NCI-H1048 (cell line): ENCODE data around the gene TPCN1.

ENCODE experiments used
- DNase-seq: peaks from one replicate; lab custom pipeline; 2025; lab: John Stamatoyannopoulos, UW

The TPCN1 gene

DNA sequence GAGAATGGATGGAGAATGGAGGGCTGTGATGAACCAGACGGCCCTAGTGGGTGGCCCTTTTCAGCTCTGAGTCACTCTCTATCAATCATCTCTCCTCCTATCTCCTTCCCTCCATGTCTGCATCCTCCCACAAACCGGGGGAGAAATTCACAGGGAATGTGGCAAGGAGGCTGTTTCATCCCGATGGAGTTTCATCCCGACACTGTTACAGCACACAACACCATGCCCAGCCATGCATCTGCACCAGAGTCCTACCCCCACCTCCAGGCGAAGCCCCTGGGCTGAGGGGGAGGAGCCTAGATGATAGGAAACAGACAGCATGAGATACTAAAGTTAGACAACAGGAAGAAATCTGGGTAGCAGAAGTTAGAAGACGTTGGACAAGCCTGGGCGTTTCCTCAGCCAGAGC lies 92.9 kb downstream of the TPCN1 start:
- no peak for DNase-seq

- DNase-seq, result no peak
These were observed 94.1 kb downstream of the TPCN1 start for GRCh38 chr12:113315358-113315757.

- DNase-seq, result no peak
These were observed 94.9 kb downstream of the TPCN1 start for GRCh38 chr12:113316155-113316554.

- DNase-seq, result no peak
These were observed 95.9 kb downstream of the TPCN1 start for GRCh38 chr12:113317122-113317521.

DNA sequence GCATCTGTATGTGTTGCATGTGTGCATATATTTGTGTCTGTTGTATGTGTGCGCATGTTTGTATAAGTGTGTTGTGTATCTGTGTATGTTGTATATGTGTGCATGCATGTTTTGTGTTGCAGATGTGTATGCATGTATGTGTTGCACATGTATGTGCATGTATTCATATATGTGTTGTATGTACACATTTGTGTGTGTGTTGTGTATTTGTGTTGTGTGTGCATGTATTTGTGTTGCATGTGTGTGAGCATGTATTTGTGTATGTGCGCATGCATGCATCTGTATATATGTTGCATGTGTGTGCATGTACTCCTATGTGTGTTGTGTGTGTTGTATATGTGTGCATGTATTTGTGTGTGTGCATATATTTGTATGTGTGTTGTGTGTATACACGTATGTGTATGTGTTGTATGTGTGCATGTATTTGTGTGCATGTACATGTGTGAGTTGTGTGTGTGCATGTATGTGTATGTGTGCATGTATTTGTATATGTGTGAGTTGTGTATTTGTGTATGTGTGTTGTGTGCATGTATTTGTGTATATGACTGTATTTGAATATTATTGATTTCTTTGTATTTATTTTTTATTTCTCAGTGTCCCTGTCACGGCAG lies 96.9 kb downstream of the TPCN1 start:
- DNase-seq, result no peak

- no peak for DNase-seq
These were observed 97.8 kb downstream of the TPCN1 start for GRCh38 chr12:113318900-113319628.

DNA sequence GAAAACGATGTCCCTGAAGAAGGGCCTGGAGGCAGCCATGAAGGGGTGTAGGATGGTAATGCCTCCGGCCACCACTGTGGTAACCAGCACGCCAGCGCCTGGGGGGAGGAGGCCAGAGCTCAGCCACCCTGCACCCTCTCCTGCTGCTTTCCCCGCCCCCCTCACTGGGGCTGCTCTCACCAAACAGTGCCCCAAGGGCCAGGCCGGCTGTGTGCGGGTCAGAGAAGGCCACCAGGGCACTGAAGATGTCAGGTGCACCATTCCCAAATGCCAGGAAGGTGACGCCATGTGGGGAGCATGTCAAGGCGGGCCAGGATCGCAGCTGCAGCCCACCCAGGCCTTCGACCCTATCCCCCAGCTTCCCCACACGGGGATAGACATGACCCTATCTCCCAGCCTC lies 99.1 kb downstream of the TPCN1 start:
- no peak for DNase-seq

DNA sequence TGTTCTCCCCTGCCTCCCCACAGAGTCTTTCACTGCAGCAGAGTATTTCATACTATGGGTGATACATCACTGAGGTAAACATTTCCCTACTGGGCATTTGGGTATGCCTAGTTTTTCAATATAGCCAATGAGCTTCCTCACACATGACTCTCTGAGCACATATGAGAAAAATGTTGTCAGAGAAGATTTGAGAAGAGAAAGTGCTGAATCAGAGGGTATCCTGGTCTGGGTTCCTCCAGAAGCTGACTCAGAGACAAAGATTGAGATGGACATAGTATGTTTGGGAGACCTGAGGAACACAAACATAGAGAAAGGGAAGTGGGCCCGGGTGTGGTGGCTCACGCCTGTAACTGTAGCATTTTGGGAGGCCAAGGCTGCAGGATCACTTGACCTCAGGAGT lies 101.1 kb downstream of the TPCN1 start:
- DNase-seq, result no peak

GRCh38 chr12:113325916-113326315 lies 104.7 kb downstream of the TPCN1 start:
- DNase-seq, result no peak

DNA sequence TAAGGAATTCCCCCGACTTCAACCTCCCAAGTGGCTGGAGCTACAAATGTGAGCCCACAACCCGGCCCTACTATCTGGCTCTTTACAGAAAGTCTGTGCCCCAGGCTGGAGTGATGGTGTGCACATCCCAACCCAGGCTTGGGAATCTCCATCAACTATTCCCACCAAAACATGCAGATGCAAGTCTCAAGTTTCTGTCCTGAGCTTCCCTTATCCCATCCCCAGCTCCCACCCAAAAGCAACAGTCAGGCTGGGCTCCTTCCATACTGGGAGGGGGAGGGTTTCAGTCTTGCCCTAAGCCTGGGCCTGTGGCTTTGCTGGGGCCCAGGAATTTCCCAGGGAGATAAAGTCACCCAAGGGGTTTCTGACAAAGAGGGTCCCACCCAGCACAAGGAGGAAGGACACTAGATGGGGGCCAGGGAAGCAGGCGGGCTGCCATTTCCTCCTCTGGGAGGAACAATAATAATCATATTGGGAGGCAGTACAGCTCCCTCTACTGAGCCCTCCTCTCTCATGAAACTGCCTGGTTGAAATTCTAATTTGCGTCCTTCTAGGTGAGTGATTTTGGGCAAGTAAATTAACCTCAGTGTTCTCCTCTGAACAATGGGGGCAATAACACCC lies 105.6 kb downstream of the TPCN1 start:
- no peak for DNase-seq

GRCh38 chr12:113328368-113328889 lies 107.2 kb downstream of the TPCN1 start:
- DNase-seq, result no peak

DNA sequence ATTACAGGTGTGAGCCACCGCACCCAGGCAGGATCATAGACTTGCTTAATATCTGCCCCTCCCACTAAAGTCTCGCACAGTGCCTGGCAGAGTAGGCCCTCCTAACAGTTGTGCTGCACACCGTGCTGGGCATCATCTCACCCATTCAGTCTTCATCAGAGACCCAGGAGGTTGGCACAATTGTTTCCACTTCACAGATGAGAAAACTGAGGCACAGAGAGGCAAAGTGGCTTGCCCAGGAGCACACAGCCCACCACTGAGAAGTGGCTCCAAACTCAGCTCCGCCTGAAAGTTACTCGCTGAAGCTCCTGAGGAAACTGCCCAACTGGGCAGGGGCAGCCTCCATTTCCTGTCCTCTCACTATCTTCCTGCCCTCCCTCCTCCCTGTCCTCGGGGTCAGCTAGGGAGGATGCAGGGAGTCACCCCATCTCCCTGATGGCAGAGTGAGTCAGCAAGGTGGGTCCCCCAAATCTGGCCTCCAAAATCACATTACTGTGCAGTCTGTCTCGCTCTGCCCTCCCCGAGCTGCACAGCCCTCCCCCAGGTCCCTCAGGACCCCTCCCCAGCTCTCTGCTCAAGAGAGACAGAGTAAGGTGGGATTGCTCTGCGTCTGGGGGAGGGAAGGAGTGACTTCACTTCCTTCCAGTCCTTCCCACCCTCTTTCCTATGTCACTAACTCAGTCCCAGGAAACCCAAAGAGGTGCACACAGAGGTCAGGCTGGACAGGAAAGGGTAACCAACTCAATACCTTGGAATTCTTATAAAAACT lies 107.9 kb downstream of the TPCN1 start:
- DNase-seq, result no peak

- no peak for DNase-seq
These were observed 108.6 kb downstream of the TPCN1 start for GRCh38 chr12:113329791-113330417.

GRCh38 chr12:113330505-113330904 lies 109.2 kb downstream of the TPCN1 start:
- no peak for DNase-seq

- no peak for DNase-seq
These were observed 111.6 kb downstream of the TPCN1 start for GRCh38 chr12:113332688-113333417.

DNA sequence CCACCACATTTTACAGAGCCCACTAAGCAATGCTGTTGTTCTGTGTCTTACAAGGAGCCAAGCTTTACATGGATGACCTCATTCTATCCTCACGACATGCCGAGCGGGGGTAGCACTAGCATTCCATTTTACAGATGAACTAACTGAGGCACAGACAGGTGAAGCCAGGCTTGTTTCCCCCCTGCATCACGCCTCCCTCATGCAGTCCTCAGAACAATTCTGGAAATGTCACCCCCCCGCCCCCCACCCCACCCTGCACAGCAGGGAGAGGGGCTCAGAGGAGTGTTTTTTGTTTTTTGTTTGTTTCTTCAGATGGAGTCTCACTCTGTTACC lies 112.1 kb downstream of the TPCN1 start:
- DNase-seq, result no peak

DNA sequence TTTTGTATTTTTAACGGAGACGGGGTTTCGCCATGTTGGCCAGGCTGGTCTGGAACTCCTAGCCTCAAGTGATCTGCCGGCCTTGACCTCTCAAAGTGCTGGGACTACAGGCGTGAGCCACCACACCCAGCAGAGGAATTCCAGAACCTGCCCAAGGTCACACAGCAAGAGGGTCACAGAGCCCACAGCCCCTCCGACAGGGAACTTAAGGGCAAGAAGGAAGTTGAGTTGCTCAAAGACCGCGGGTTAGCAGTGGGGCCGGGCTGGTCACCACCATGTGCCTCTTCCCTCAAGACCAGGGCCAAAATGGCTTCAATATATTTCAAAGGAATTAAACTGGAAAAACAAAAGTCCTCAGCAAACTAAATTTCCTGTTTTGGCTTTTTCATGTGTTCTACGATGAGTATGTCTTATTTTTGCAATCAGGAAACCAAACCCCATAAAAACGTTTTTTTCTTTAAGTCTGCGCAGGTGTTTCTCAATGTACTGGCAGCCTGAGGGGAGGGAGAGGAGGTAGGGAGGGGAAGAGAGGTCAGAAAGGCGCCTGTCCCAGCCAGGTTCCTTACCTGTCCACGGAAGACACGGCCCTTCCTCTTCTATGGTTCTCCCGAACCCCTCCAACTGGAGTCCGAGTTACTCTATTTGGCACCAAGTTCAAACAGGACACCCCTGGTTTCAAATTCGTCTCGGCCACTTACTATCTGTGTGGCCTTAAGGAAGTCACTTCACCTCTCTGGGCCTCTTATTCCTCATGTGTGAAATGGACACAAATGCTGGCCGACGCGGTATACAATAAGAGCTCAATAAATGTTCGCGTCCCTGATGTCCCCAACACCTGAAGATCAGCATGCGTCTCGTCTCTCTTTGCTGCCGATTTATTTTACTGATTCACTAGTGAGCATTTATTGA lies 112.9 kb downstream of the TPCN1 start:
- no peak for DNase-seq

GRCh38 chr12:113334786-113335539 lies 113.7 kb downstream of the TPCN1 start, which contains the start of gene SLC8B1:
Gene SLC8B1, minus strand, starts transcription at chr12:113335109. Its CDS starts 2,231 bp downstream, at chr12:113332878.
- DNase-seq, result no peak

DNA sequence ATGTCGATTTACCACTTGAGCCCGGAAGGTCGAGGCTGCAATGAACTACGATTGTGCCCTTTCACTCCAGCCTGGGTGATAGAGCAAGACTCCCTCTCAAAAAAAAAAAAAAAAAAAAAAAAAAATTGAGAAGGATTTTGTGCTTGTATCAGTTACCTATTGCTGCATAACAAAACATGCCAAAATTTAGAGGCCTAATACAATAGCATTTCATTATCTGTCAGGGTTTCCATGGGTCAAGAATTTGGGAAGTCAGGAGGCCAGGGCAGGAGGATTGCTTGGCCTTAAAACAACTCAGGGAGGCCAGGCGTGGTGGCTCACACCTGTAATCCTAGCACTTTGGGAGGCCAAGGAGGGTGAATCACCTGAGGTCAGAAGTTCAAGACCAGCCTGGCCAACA lies 118.3 kb downstream of the TPCN1 start:
- DNase-seq, result no peak
